Measurements from ENCODE around the gene FYB2.

FYB2 gene

GRCh38 chr1:56819387-56819899 is at the start of gene FYB2:
Gene FYB2 (minus strand): TSS chr1:56819404. CDS start chr1:56819290, 114 bp downstream.
- DNase-seq (ENCODE audit: low read depth): no peak

DNA sequence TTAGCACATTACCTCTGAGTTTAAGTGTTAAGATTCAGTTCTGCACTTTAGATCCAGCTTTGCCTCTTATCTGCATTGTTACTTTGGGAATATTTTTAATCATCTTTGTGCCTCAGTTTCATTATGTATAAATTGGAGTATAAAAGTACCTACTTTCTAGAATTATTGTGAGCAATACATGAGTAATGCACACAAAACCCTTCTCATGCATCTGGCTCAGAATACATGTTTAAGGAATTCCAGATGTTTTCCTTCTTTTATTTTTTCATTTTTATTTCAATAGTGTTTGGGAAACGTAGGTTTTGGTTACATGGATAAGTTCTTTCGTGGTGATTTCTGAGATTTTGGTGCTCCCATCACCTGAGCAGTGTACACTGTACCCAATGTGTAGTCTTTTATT is 49.6 kb upstream of the FYB2 start:
- DNase-seq (ENCODE audit: low read depth): no peak

- DNase-seq (ENCODE audit: low read depth): no peak
Measured at GRCh38 chr1:56867491-56867890, 48.3 kb upstream of the FYB2 start.

DNA sequence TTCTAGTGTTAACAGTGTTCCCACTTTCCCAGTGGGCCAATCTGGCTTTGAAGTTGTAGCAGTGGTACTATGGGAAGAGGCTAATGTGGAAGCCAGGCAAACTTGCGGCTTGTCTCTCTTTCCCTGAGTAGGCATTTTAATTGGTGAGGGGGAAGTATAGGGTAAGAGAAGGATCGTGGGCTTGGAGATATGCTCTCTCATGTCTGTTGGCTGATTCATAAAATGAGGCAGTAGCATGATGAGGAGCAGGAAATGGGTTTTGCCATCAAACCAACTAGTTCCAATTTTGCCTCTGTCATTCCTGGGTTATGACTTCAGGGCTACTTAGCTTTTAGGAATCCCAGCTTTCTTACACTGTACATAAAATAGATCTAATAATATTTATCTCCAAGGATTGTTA is 47.5 kb upstream of the FYB2 start:
- DNase-seq (ENCODE audit: low read depth): no peak

- no peak for DNase-seq (ENCODE audit: low read depth)
Measured at GRCh38 chr1:56864430-56864829, 45.2 kb upstream of the FYB2 start.

- no peak for DNase-seq (ENCODE audit: low read depth)
Measured at GRCh38 chr1:56863265-56863992, 44.2 kb upstream of the FYB2 start.

- no peak for DNase-seq (ENCODE audit: low read depth)
Measured at GRCh38 chr1:56859287-56859686, 40.1 kb upstream of the FYB2 start.

GRCh38 chr1:56856186-56856585 is 37.0 kb upstream of the FYB2 start:
- DNase-seq (ENCODE audit: low read depth): no peak

GRCh38 chr1:56855190-56855589 is 36.0 kb upstream of the FYB2 start:
- no peak for DNase-seq (ENCODE audit: low read depth)

DNA sequence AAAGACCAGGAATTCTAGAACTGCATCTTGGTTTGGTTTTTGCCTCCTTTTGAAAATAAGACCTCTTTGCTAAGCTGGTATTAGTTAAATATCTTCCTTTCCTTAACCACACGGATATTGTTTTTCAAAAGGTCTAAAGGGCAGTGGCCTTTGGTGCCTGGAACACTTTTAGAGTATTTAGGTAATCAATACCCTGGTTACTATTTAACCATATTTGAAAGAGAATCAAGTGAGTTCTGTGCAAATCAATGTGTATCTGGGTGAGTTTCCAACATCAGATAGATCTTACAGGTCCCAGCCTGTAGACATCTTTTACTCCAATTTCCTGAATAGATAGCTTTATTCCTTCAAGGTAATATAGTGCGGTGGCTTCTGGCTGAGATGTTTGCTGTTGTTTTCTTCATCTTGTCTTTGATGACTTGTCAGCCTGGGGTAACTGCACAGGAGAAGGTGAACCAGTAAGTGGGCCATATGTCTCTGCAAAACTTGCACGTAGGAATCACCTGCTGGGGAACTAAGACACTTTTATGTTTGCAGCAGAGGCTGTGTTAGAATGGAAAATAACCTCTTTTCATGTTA is 35.4 kb upstream of the FYB2 start, which contains the start of gene C8A:
TSS of gene C8A (plus strand) at position 277 of the 579 bp plus-strand sequence. CDS start at position 382, 105 bp downstream.
- no peak for DNase-seq (ENCODE audit: low read depth)

GRCh38 chr1:56852476-56852875 is 33.3 kb upstream of the FYB2 start:
- DNase-seq (ENCODE audit: low read depth): no peak

DNA sequence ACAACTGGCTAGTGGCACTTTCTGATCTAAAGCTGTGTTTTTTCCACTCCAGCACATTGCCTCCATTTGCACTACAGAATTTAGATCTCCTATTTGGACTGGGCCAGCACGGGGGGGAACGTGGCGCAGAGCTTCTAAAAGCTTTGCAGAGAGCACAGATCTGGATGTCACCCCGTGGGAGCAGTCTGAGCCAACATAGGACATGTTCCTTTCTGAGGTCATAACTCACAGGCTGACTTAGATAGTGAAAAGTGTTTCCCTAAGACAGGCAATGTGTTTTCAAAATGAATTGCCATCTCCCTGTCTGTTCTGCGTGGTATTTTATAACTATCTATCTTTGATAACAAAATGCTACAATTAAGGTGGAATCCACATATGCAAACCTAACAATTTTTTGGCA is 31.7 kb upstream of the FYB2 start:
- DNase-seq (ENCODE audit: low read depth): no peak

- no peak for DNase-seq (ENCODE audit: low read depth)
Measured at GRCh38 chr1:56850411-56850810, 31.2 kb upstream of the FYB2 start.

- DNase-seq (ENCODE audit: low read depth): no peak
Measured at GRCh38 chr1:56849750-56850149, 30.5 kb upstream of the FYB2 start.

GRCh38 chr1:56845343-56845742 is 26.1 kb upstream of the FYB2 start:
- DNase-seq (ENCODE audit: low read depth): no peak

- no peak for DNase-seq (ENCODE audit: low read depth)
Measured at GRCh38 chr1:56844545-56845136, 25.4 kb upstream of the FYB2 start.

DNA sequence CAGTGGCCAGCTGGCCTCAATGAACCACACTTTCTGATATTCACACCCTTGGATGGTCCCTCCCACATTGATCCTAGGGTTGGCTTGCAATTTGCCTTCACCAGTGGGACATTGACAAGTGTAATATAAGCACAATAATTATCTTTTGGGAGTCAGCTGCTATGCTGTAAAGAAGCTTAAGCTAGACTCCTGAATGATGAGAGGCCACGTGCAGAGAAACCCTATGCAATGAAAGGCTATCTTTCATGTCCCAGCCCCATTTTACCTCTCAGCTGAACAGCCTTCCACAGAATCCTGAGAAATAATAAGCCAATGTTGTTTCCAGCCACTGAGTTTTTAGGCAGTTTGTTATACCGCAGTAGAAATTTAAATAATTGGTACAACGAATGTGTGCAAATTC is 24.3 kb upstream of the FYB2 start:
- no peak for DNase-seq (ENCODE audit: low read depth)

DNA sequence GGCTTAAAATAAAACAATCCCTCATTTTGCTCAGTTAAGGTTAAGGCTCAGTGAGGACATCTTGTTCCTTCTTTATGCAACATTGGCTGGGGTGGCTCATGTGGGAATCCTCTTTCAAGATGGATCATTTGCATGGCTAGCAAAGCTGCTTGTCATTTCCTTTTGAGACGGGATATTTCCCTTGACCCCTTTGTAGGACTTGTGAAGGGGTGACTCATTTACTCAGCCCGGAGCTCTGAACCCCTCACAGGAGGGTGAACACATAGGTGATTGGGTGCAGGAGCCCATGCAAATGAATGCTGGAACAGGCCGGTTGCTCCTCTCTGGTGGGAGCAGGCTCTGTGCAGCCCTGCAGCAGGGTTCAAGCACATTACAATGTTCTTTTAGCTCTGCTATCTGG is 19.6 kb upstream of the FYB2 start:
- DNase-seq (ENCODE audit: low read depth): peak; percentile 38

GRCh38 chr1:56837244-56837939 is 18.2 kb upstream of the FYB2 start:
- no peak for DNase-seq (ENCODE audit: low read depth)

GRCh38 chr1:56836359-56836758 is 17.2 kb upstream of the FYB2 start:
- DNase-seq (ENCODE audit: low read depth): no peak

- no peak for DNase-seq (ENCODE audit: low read depth)
Measured at GRCh38 chr1:56835657-56836056, 16.5 kb upstream of the FYB2 start.

- no peak for DNase-seq (ENCODE audit: low read depth)
Measured at GRCh38 chr1:56834137-56834900, 15.1 kb upstream of the FYB2 start.
